Activated CD8-positive, alpha-beta memory T cell treated with anti-CD3 and anti-CD28 coated beads, Interleukin-2, amount 50 U/mL, for 4 hours (primary cell): ENCODE measurements around the gene ACCSL.

Experiments
- DNase-seq: peaks from one replicate; pipeline ENCODE4 v3.0.0-alpha.2; 2020

Gene ACCSL

GRCh38 chr11:44104481-44105294, 56.9 kb downstream of the ACCSL start:
- no peak for DNase-seq

- DNase-seq: no peak
Measured at GRCh38 chr11:44108260-44108659, 60.5 kb downstream of the ACCSL start.
